PC-3 (cell line): Measurements from ENCODE around the gene KCNK18. TPM values are rescaled to one million over a fixed set of nuclear protein-coding genes. Genes with fewer than 3 reads are reported as not detected.

Experiments used
- ATAC-seq: fragments of 200-7000 bp; cut with Tn5 transposase; 2 replicates; pipeline ENCODE4 v1.9.1; 2020; ENCODE audit warnings: mild to moderate bottlenecking, moderate library complexity
- BruUV-seq: library from RNA; stranded (reverse); fragments of 400-500 nt; replicated peaks from 2 replicates; lab custom pipeline; 2021; lab: Mats Ljungman, UMichigan
- CTCF ChIA-PET: fragments of 300-600 bp; sonication (Branson Sonifier 250); formaldehyde crosslinking; loops from one replicate; lab custom pipeline; 2022; ENCODE audit warnings: antibody characterized with exemption; lab: Charles Lee
- POLR2A ChIA-PET: fragments of 300-600 bp; sonication (Branson Sonifier 250); formaldehyde crosslinking; loops from one replicate; lab custom pipeline; 2022; ENCODE audit warnings: antibody characterized with exemption; ENCODE audit not compliant: unreplicated experiment; lab: Charles Lee
- DNase-seq: peaks from one replicate; pipeline ENCODE4 v3.0.0-alpha.2; 2015
- H2AFZ ChIP-seq: fragments of 300-600 bp; sonication (generic); 2 replicates; pipeline ENCODE4 v1.6.0; 2016; ENCODE audit warnings: antibody characterized with exemption, low read length
- H3F3A ChIP-seq: fragments of 300-600 bp; sonication (generic); one replicate; pipeline ENCODE4 v1.6.0; 2017; ENCODE audit warnings: antibody characterized with exemption, low read length, control low read depth, mild to moderate bottlenecking; ENCODE audit not compliant: unreplicated experiment
- H3K27ac ChIP-seq: fragments of 300-600 bp; sonication (generic); 2 replicates; pipeline ENCODE4 v1.5.1; 2016; ENCODE audit warnings: mild to moderate bottlenecking, low read length
- H3K27me3 ChIP-seq: fragments of 300-600 bp; sonication (generic); 2 replicates; pipeline ENCODE4 v1.6.1; 2016; ENCODE audit warnings: low read length, mixed read lengths
- H3K36me3 ChIP-seq: fragments of 300-600 bp; sonication (generic); 2 replicates; pipeline ENCODE4 v1.6.1; 2016; ENCODE audit warnings: low read depth, mixed run types, low read length, mixed read lengths
- H3K4me1 ChIP-seq: fragments of 300-600 bp; sonication (generic); 2 replicates; pipeline ENCODE4 v1.5.1; 2016; ENCODE audit warnings: low read length; ENCODE audit not compliant: insufficient read depth
- H3K4me2 ChIP-seq: fragments of 300-600 bp; sonication (generic); 2 replicates; pipeline ENCODE4 v1.6.0; 2016; ENCODE audit warnings: low read length
- H3K4me3 ChIP-seq: fragments of 300-600 bp; sonication (generic); 2 replicates; pipeline ENCODE4 v1.5.1; 2016; ENCODE audit warnings: mild to moderate bottlenecking, low read length, mixed read lengths
- H3K79me2 ChIP-seq: fragments of 300-600 bp; sonication (generic); 2 replicates; pipeline ENCODE4 v1.6.1; 2017; ENCODE audit warnings: low read length, mixed read lengths
- H3K9ac ChIP-seq: fragments of 300-600 bp; sonication (generic); 2 replicates; pipeline ENCODE4 v1.6.0; 2016; ENCODE audit warnings: mild to moderate bottlenecking, low read length
- H3K9me2 ChIP-seq: fragments of 300-600 bp; sonication (generic); replicated peaks from 2 replicates; pipeline ENCODE4 v1.6.1; 2016; ENCODE audit warnings: mixed run types, low read length, mixed read lengths
- H3K9me3 ChIP-seq: fragments of 300-600 bp; sonication (generic); 2 replicates; pipeline ENCODE4 v1.6.1; 2016; ENCODE audit warnings: low read length, mixed read lengths
- H4K20me1 ChIP-seq: fragments of 300-600 bp; sonication (generic); 2 replicates; pipeline ENCODE4 v1.6.1; 2016; ENCODE audit warnings: low read length, mixed read lengths
- EZH2 ChIP-seq: fragments of 300-600 bp; sonication (generic); IDR thresholded peaks from one replicate; pipeline ENCODE4 v1.6.1; 2017; ENCODE audit warnings: antibody characterized with exemption, mild to moderate bottlenecking, low read length; ENCODE audit not compliant: unreplicated experiment
- EZH2phosphoT487 ChIP-seq: fragments of 300-600 bp; sonication (generic); IDR thresholded peaks from 2 replicates; pipeline ENCODE4 v1.6.1; 2018; ENCODE audit warnings: mild to moderate bottlenecking, antibody characterized with exemption, low read length, borderline replicate concordance
- intact Hi-C: fragments of 100-400 bp; cut with micrococcal nuclease; formaldehyde crosslinking; loops from 2 replicates; pipeline ENCODE4 v1.9.0; 2023
- total RNA-seq: library from RNA; depleted of rRNA; stranded (reverse); fragments of >200 nt; gene quantifications from 2 replicates; pipeline ENCODE4 v1.2.3, GENCODE V29; 2014
- TF ChIP-seq, protein P1 (sequence below): fragments of 300-600 bp; sonication (generic); conservative IDR thresholded peaks from 2 replicates; pipeline ENCODE4 v1.5.1; 2017; ENCODE audit warnings: antibody characterized with exemption, low read depth, mild to moderate bottlenecking, low read length

KCNK18 gene
- total RNA-seq, 1 experiment from 2014 or later, result not detected

DNA sequence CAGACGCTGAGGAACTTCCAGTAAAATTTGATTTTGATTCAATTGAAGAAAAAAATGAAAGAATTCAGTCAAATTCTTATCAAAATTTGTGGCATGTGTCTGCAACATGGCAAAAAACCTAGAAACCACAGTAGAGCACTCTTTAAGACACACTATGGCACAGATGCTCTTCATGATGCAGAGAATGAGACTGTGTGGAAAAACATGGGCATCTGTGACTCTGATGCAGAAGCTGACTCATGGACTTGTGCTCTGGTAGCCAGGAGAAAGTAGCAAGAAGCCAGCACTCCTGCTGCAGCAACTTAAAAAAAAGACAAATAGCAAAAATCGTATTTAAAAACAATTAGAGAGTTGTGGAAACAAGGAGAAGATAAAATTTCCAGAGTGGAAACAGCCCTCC is 8.9 kb upstream of the KCNK18 start:
- no peaks in the 10 kb centered on the region for H3K9me3 ChIP-seq
- no peaks in the 10 kb centered on the region for H3K9me2 ChIP-seq
- DNase-seq (no peak), ATAC-seq (no peak)
- no peak for TF ChIP-seq EZH2phosphoT487
- TF ChIP-seq EZH2, result no peak
- TF ChIP-seq, protein P1, sequence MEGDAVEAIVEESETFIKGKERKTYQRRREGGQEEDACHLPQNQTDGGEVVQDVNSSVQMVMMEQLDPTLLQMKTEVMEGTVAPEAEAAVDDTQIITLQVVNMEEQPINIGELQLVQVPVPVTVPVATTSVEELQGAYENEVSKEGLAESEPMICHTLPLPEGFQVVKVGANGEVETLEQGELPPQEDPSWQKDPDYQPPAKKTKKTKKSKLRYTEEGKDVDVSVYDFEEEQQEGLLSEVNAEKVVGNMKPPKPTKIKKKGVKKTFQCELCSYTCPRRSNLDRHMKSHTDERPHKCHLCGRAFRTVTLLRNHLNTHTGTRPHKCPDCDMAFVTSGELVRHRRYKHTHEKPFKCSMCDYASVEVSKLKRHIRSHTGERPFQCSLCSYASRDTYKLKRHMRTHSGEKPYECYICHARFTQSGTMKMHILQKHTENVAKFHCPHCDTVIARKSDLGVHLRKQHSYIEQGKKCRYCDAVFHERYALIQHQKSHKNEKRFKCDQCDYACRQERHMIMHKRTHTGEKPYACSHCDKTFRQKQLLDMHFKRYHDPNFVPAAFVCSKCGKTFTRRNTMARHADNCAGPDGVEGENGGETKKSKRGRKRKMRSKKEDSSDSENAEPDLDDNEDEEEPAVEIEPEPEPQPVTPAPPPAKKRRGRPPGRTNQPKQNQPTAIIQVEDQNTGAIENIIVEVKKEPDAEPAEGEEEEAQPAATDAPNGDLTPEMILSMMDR, result no peak
- no peak overlapping the region for H3K9ac ChIP-seq
- no peak overlapping the region for H2AFZ ChIP-seq
- no TSS peak for BruUV-seq
- POLR2A ChIA-PET, result no interaction called here
- intact Hi-C loops, result no loop called here
- H3K36me3 ChIP-seq, result no peaks in the 10 kb centered on the region
- H4K20me1 ChIP-seq, result no peaks in the 10 kb centered on the region
- no peaks in the 10 kb centered on the region for H3F3A ChIP-seq
- H3K4me3 ChIP-seq, result no peak overlapping the region
- H3K4me2 ChIP-seq, result no peak overlapping the region
- H3K4me1 ChIP-seq, result peaks cover 15% of the 10 kb centered on the region
- no peak overlapping the region for H3K27ac ChIP-seq
- CTCF ChIA-PET, result no interaction called here
- no peaks in the 10 kb centered on the region for H3K27me3 ChIP-seq
- H3K79me2 ChIP-seq, result no peaks in the 10 kb centered on the region

DNA sequence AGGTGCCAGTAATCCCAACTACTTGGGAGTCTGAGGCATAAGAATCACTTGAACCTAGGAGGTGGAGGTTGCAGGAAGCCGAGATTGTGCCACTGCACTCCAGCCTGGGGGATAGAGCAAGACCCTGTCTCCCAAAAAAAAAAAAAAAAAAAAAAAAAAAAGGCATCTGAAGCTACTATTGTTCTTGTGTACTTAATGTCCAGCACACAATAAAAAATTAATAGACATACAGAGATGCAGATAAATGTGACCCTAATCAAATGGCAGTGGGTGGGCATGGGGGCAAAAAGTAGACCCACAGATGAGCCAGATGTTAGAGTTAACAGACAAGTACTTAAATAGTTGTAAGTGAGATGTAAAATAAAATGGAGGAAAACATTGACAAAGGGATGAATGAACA is 7.7 kb upstream of the KCNK18 start:
- Histone ChIP-seq H4K20me1 (no peaks in the 10 kb centered on the region), H3K27me3 (no peaks in the 10 kb centered on the region), H3K27ac (no peak overlapping the region), H3K4me2 (no peak overlapping the region), H3F3A (no peaks in the 10 kb centered on the region), H3K36me3 (no peaks in the 10 kb centered on the region), H3K79me2 (no peaks in the 10 kb centered on the region), H3K9me3 (no peaks in the 10 kb centered on the region), H3K4me1 (peaks cover 15% of the 10 kb centered on the region), H2AFZ (no peak overlapping the region), H3K9ac (no peak overlapping the region), H3K9me2 (no peaks in the 10 kb centered on the region), H3K4me3 (no peak overlapping the region)
- DNase-seq (no peak), ATAC-seq (no peak)
- TF ChIP-seq EZH2 (no peak), EZH2phosphoT487 (no peak)
- TF ChIP-seq, protein P1, result no peak
- ChIA-PET CTCF (no interaction called here), POLR2A (no interaction called here)
- BruUV-seq, result no TSS peak
- intact Hi-C loops, result no loop called here

DNA sequence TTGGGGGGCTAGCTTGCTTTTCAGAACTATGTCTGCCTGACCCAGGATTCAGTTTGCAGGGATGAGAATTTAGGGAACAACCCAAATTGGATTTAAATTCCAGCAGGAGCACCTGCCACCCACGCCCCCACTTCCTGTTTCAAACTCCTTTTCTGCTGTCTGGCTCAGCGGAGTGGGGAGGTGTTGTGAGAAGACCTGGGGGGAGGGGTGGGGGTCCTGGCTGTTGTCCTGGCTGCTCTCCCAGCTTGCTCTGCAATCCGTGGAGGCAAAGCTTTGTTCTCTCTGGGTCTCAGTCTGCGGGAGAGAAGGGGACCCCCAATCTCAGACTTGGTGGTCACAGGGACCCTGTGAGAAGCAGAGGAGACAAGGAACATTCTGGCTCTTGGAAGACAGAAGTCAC is 799 bp downstream of the KCNK18 start:
- no peak overlapping the region for H3K4me2 ChIP-seq
- no peaks in the 10 kb centered on the region for H3K9me3 ChIP-seq
- no peak for ATAC-seq
- no peaks in the 10 kb centered on the region for H3K79me2 ChIP-seq
- H3K27ac ChIP-seq, result no peak overlapping the region
- no peaks in the 10 kb centered on the region for H3K4me1 ChIP-seq
- no peak for TF ChIP-seq EZH2
- TF ChIP-seq, protein P1, result no peak
- TF ChIP-seq EZH2phosphoT487, result no peak
- 0 out of 2 replicates have a peak, but pooled peaks cover 12% of the 10 kb centered on the region for H3K27me3 ChIP-seq
- no TSS peak for BruUV-seq
- H2AFZ ChIP-seq, result no peak overlapping the region
- no peak overlapping the region for H3K4me3 ChIP-seq
- H3K9me2 ChIP-seq, result no peaks in the 10 kb centered on the region
- no peaks in the 10 kb centered on the region for H3K36me3 ChIP-seq
- no peak overlapping the region for H3K9ac ChIP-seq
- intact Hi-C loops, result no loop called here
- CTCF ChIA-PET, result no interaction called here
- no peaks in the 10 kb centered on the region for H3F3A ChIP-seq
- POLR2A ChIA-PET, result no interaction called here
- no peaks in the 10 kb centered on the region for H4K20me1 ChIP-seq
- DNase-seq, result no peak
